ENCODE data around the gene ATG9B.

GRCh38 chr7:150980663-150981062 is 43.6 kb downstream of the ATG9B start:
- TF ChIP-seq PCBP2 (IDR thresholded peaks at IDR 0.05; ENCODE audit: low read depth, low read length, poor library complexity, severe bottlenecking) (no peak), FOXK1 (CRISPR knock-in tag; IDR thresholded peaks at IDR 0.05; ENCODE audit: borderline replicate concordance) (no peak), TSHZ1 (CRISPR knock-in tag; IDR thresholded peaks at IDR 0.05) (no peak), ATF3 (IDR thresholded peaks at IDR 0.05) (no peak), ATF3 (CRISPR knock-in tag; conservative IDR thresholded peaks at IDR 0.05) (no peak), TCF7 (IDR thresholded peaks at IDR 0.05; ENCODE audit: borderline replicate concordance) (no peak), GATA2 (CRISPR knock-in tag; IDR thresholded peaks at IDR 0.05) (no peak), CREBBP (IDR thresholded peaks at IDR 0.05; ENCODE audit: low read depth, low read length) (no peak), HEY1 (CRISPR knock-in tag; IDR thresholded peaks at IDR 0.05; ENCODE audit: borderline replicate concordance) (no peak)
